MM.1S (cell line): ENCODE data around the gene LRP5.

Experiments
- DNase-seq: peaks from one replicate; pipeline ENCODE4 v3.0.0-alpha.2; 2015
- H2AFZ ChIP-seq: fragments of 300-600 bp; sonication (generic); 2 replicates; pipeline ENCODE4 v1.6.0; 2016; ENCODE audit warnings: antibody characterized with exemption, low read length
- H3F3A ChIP-seq: fragments of 300-600 bp; sonication (generic); 2 replicates; pipeline ENCODE4 v1.6.1; 2016; ENCODE audit warnings: mild to moderate bottlenecking, antibody characterized with exemption, low read length, moderate library complexity, mixed read lengths; ENCODE audit not compliant: insufficient read depth
- H3K27ac ChIP-seq: fragments of 300-600 bp; sonication (generic); 2 replicates; pipeline ENCODE4 v1.5.1; 2016; ENCODE audit warnings: mild to moderate bottlenecking, low read length
- H3K27me3 ChIP-seq: fragments of 300-600 bp; sonication (generic); replicated peaks from 2 replicates; pipeline ENCODE4 v1.6.0; 2016; ENCODE audit warnings: low read length; ENCODE audit not compliant: insufficient read depth
- H3K36me3 ChIP-seq: fragments of 300-600 bp; sonication (generic); replicated peaks from 2 replicates; pipeline ENCODE4 v1.6.1; 2016; ENCODE audit warnings: mild to moderate bottlenecking, low read length, mixed read lengths; ENCODE audit not compliant: insufficient read depth
- H3K4me1 ChIP-seq: fragments of 300-600 bp; sonication (generic); 2 replicates; pipeline ENCODE4 v1.6.1; 2016; ENCODE audit warnings: low read length, mixed read lengths
- H3K4me2 ChIP-seq: fragments of 300-600 bp; sonication (generic); 2 replicates; pipeline ENCODE4 v1.6.0; 2016; ENCODE audit warnings: low read depth, low read length
- H3K4me3 ChIP-seq: fragments of 300-600 bp; sonication (generic); 2 replicates; pipeline ENCODE4 v1.5.1; 2016; ENCODE audit warnings: low read length, mixed read lengths
- H3K79me2 ChIP-seq: fragments of 300-600 bp; sonication (generic); 2 replicates; pipeline ENCODE4 v1.6.1; 2016; ENCODE audit warnings: mixed run types, low read length, mixed read lengths
- H3K9ac ChIP-seq: fragments of 300-600 bp; sonication (generic); 2 replicates; pipeline ENCODE4 v1.6.1; 2016; ENCODE audit warnings: low read length, mixed read lengths
- H3K9me2 ChIP-seq: fragments of 300-600 bp; sonication (generic); replicated peaks from 2 replicates; pipeline ENCODE4 v1.6.1; 2016; ENCODE audit warnings: mild to moderate bottlenecking, low read length, mixed read lengths; ENCODE audit not compliant: insufficient read depth
- H3K9me3 ChIP-seq: fragments of 300-600 bp; sonication (generic); replicated peaks from 2 replicates; pipeline ENCODE4 v1.6.1; 2016; ENCODE audit warnings: mild to moderate bottlenecking, low read length, mixed read lengths; ENCODE audit not compliant: insufficient read depth
- H4K20me1 ChIP-seq: fragments of 300-600 bp; sonication (generic); 2 replicates; pipeline ENCODE4 v1.6.1; 2016; ENCODE audit warnings: mild to moderate bottlenecking, low read length, moderate library complexity, mixed read lengths; ENCODE audit not compliant: insufficient read depth
- CTCF ChIP-seq: fragments of 300-600 bp; sonication (generic); IDR thresholded peaks from 2 replicates; pipeline ENCODE4 v1.5.1; 2016; ENCODE audit warnings: antibody characterized with exemption, low read length, mixed read lengths
- EZH2 ChIP-seq: fragments of 300-600 bp; sonication (generic); optimal IDR thresholded peaks from 2 replicates; pipeline ENCODE3; 2017; ENCODE audit warnings: low read depth, mild to moderate bottlenecking, antibody characterized with exemption, low read length, mixed read lengths
- EZH2phosphoT487 ChIP-seq: fragments of 300-600 bp; sonication (generic); IDR thresholded peaks from 2 replicates; pipeline ENCODE4 v1.6.1; 2018; ENCODE audit warnings: antibody characterized with exemption, low read length

The LRP5 gene

GRCh38 chr11:68336716-68337115 lies 24.3 kb downstream of the LRP5 start:
- no peaks in the 10 kb centered on the region; the same call in 1 of the 2 replicates for H3K79me2 ChIP-seq
- TF ChIP-seq CTCF (no peak), EZH2 (no peak), EZH2phosphoT487 (no peak)
- no peak overlapping the region for H3K9ac ChIP-seq

GRCh38 chr11:68337399-68337835 lies 25.0 kb downstream of the LRP5 start:
- Histone ChIP-seq H3K27ac (no peak overlapping the region), H3K4me3 (no peak overlapping the region), H3F3A (no peaks in the 10 kb centered on the region), H2AFZ (no peak overlapping the region), H3K4me1 (no peaks in the 10 kb centered on the region), H3K27me3 (no peaks in the 10 kb centered on the region), H3K9ac (no peak overlapping the region), H3K4me2 (no peak overlapping the region), H3K9me2 (no peaks in the 10 kb centered on the region), H4K20me1 (no peaks in the 10 kb centered on the region), H3K36me3 (no peaks in the 10 kb centered on the region), H3K79me2 (no peaks in the 10 kb centered on the region; the same call in 1 of the 2 replicates), H3K9me3 (no peaks in the 10 kb centered on the region)
- TF ChIP-seq EZH2phosphoT487 (no peak), CTCF (no peak), EZH2 (no peak)
- no peak for DNase-seq

More at GRCh38 chr11:68336716-68337115, 24.3 kb downstream of the LRP5 start:
- H3K9me3 ChIP-seq = no peaks in the 10 kb centered on the region
- no peaks in the 10 kb centered on the region for H3K9me2 ChIP-seq
- H3F3A ChIP-seq = no peaks in the 10 kb centered on the region
- no peaks in the 10 kb centered on the region for H3K4me1 ChIP-seq
- no peak overlapping the region for H2AFZ ChIP-seq
- no peaks in the 10 kb centered on the region for H4K20me1 ChIP-seq
- H3K4me2 ChIP-seq = no peak overlapping the region
- no peaks in the 10 kb centered on the region for H3K36me3 ChIP-seq
- DNase-seq = no peak
- no peak overlapping the region for H3K4me3 ChIP-seq
- no peaks in the 10 kb centered on the region for H3K27me3 ChIP-seq
- no peak overlapping the region for H3K27ac ChIP-seq

- no peaks in the 10 kb centered on the region for H3F3A ChIP-seq
- no peak overlapping the region for H3K9ac ChIP-seq
- no peak overlapping the region for H3K27ac ChIP-seq
- DNase-seq = no peak
- no peaks in the 10 kb centered on the region for H3K4me1 ChIP-seq
- H3K79me2 ChIP-seq = no peaks in the 10 kb centered on the region; the same call in 1 of the 2 replicates
- no peak overlapping the region for H2AFZ ChIP-seq
- no peaks in the 10 kb centered on the region for H3K9me2 ChIP-seq
- TF ChIP-seq CTCF = no peak
- no peak for TF ChIP-seq EZH2phosphoT487
- TF ChIP-seq EZH2 = no peak
- H3K27me3 ChIP-seq = no peaks in the 10 kb centered on the region
- H3K4me3 ChIP-seq = no peak overlapping the region
- no peak overlapping the region for H3K4me2 ChIP-seq
- H3K36me3 ChIP-seq = no peaks in the 10 kb centered on the region
- H4K20me1 ChIP-seq = no peaks in the 10 kb centered on the region
- no peaks in the 10 kb centered on the region for H3K9me3 ChIP-seq
These were observed 25.8 kb downstream of the LRP5 start for GRCh38 chr11:68338051-68338780.
